Left ventricle myocardium inferior (tissue), 1 donor: Measurements from ENCODE around the gene ARHGAP10. TPM values are rescaled to one million over a fixed set of nuclear protein-coding genes. Genes with fewer than 3 reads are reported as not detected.

ENCODE experiments used
- DNase-seq: peaks from one replicate; pipeline ENCODE4 v3.0.0-alpha.2; 2020
- H3K27ac ChIP-seq: fragments of 200-600 bp; replicated peaks from 2 replicates; pipeline ENCODE4 v1.8.0; 2021
- H3K27me3 ChIP-seq: fragments of 200-600 bp; 2 replicates; pipeline ENCODE4 v1.8.0; 2021; ENCODE audit warnings: low read depth
- H3K36me3 ChIP-seq: fragments of 200-600 bp; 2 replicates; pipeline ENCODE4 v1.8.0; 2021
- H3K4me1 ChIP-seq: fragments of 200-600 bp; 2 replicates; pipeline ENCODE4 v1.8.0; 2021
- H3K4me3 ChIP-seq: fragments of 200-600 bp; 2 replicates; pipeline ENCODE4 v1.8.0; 2021; ENCODE audit warnings: mild to moderate bottlenecking, moderate library complexity
- H3K9me3 ChIP-seq: fragments of 200-600 bp; replicated peaks from 2 replicates; pipeline ENCODE4 v1.8.0; 2021
- intact Hi-C: fragments of 100-400 bp; cut with micrococcal nuclease; formaldehyde crosslinking; loops from one replicate; pipeline ENCODE4 v1.11.0; 2022
- total RNA-seq: library from RNA; stranded (reverse); fragmentation: NEBNext Ultra II Directional; extraction: Animal tissue kit (Norgen Biotek cat#: 25700); gene quantifications from one replicate; pipeline ENCODE4 v1.2.1, GENCODE V29; 2021
- TF ChIP-seq, protein P1 (sequence below): fragments of 200-600 bp; IDR thresholded peaks from 2 replicates; pipeline ENCODE4 v1.8.0; 2021; ENCODE audit warnings: antibody characterized with exemption, mild to moderate bottlenecking, borderline replicate concordance
- donor health status: DM: no; HTN: yes; CAD: no; lungs with severe emphysema.

The ARHGAP10 gene
- total RNA-seq, 1 donor from 2014 or later: 59.7 TPM

DNA sequence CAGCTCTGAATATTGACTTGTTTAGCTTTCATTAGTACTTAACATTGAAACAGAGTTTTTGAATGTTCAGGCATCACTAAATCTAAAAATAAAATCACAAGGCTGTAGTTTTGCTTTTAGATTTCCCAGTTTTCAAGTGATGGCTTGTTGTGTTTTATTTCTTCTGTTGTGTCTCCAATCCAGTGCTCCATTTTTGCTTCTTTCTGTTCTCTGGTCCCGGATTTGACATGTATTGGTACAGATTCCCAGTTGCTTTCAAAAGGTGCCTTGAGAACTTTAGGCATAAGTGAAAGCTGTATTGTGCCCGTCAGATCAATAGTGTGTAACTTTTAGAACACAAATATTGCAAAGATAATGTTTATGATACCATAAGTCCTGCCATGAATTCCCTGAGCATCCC is 53.2 kb downstream of the ARHGAP10 start:
- H3K36me3 ChIP-seq: no peaks in the 10 kb centered on the region
- H3K4me1 ChIP-seq: peaks cover 63% of the 10 kb centered on the region
- DNase-seq: no peak
- H3K27me3 ChIP-seq: no peaks in the 10 kb centered on the region
- no peaks in the 10 kb centered on the region for H3K9me3 ChIP-seq
- TF ChIP-seq, protein P1, sequence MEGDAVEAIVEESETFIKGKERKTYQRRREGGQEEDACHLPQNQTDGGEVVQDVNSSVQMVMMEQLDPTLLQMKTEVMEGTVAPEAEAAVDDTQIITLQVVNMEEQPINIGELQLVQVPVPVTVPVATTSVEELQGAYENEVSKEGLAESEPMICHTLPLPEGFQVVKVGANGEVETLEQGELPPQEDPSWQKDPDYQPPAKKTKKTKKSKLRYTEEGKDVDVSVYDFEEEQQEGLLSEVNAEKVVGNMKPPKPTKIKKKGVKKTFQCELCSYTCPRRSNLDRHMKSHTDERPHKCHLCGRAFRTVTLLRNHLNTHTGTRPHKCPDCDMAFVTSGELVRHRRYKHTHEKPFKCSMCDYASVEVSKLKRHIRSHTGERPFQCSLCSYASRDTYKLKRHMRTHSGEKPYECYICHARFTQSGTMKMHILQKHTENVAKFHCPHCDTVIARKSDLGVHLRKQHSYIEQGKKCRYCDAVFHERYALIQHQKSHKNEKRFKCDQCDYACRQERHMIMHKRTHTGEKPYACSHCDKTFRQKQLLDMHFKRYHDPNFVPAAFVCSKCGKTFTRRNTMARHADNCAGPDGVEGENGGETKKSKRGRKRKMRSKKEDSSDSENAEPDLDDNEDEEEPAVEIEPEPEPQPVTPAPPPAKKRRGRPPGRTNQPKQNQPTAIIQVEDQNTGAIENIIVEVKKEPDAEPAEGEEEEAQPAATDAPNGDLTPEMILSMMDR: no peak
- H3K27ac ChIP-seq: peak overlapping the region; percentile 73
- intact Hi-C loops: no loop called here
- H3K4me3 ChIP-seq: no peak overlapping the region

DNA sequence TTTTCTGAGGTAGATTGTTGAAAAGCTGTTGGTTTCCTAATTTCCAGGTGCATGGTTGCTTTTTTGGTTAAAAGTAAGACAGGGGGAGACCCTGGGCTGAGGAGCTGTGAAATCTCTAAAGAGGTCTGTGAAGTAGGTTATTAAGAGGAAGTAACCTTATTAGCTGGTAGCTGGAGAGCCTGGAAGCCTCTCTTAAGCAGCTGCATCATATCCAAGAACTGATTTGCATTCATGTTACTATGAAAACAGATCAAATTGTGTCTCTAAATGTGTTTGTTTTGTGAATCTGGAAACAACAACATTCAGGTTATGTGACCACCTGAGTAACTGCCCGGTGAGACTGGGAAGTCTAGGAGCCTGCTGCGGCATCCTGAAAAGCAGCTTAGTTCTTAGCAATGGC is 54.1 kb downstream of the ARHGAP10 start:
- Histone ChIP-seq H3K4me1 (peaks cover 68% of the 10 kb centered on the region), H3K36me3 (no peaks in the 10 kb centered on the region), H3K27ac (peak overlapping the region; percentile 73), H3K9me3 (no peaks in the 10 kb centered on the region), H3K27me3 (no peaks in the 10 kb centered on the region), H3K4me3 (no peak overlapping the region)
- no peak for DNase-seq
- intact Hi-C loops: no loop called here
- TF ChIP-seq, protein P1: no peak

DNA sequence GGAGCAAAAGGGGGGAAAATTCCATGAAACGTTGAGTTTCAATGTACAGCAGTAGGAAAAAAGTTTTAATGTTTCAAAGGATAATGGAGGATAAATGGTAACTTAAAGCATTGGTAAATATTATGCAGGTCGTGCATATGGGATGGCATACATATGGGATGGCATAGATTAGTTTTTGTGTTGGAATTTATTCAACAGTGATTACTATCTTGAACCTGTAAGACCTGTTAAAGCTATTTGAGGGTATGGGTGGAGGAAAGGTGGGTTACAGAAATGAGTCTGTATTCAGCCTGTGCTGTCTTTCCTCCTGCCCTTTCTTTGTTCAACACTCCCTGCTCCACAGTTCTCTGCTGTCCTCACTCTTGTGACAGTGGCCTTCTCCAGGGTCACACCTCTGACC is 54.6 kb downstream of the ARHGAP10 start:
- no peak overlapping the region for H3K4me3 ChIP-seq
- H3K36me3 ChIP-seq: no peaks in the 10 kb centered on the region
- H3K4me1 ChIP-seq: peaks cover 68% of the 10 kb centered on the region
- H3K27me3 ChIP-seq: no peaks in the 10 kb centered on the region
- H3K9me3 ChIP-seq: no peaks in the 10 kb centered on the region
- TF ChIP-seq, protein P1: no peak
- intact Hi-C loops: no loop called here
- peak overlapping the region; percentile 73 for H3K27ac ChIP-seq
- DNase-seq: no peak

DNA sequence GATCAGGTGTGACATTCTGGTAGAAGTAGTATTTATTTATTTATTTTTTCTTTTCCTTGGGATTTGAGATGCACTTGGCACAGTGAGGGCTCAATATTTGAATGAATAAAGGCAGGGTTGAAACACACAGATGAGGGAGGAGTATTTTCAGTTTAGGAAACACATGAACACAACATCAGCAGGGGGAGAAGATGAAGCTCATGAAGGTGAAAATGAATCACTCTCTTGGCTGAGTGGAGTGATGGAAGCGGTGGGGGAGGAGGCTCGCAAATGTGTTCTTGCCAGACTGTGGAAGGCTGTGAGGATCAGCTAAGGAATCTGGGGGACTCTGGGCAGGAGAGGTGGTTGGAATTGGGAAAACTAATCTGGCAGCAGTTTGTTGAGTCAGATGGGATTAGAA is 55.3 kb downstream of the ARHGAP10 start:
- Histone ChIP-seq H3K27me3 (no peaks in the 10 kb centered on the region), H3K36me3 (no peaks in the 10 kb centered on the region), H3K9me3 (no peaks in the 10 kb centered on the region), H3K27ac (peak overlapping the region; percentile 73), H3K4me1 (peaks cover 70% of the 10 kb centered on the region), H3K4me3 (no peak overlapping the region)
- intact Hi-C loops: no loop called here
- TF ChIP-seq, protein P1: no peak
- no peak for DNase-seq

DNA sequence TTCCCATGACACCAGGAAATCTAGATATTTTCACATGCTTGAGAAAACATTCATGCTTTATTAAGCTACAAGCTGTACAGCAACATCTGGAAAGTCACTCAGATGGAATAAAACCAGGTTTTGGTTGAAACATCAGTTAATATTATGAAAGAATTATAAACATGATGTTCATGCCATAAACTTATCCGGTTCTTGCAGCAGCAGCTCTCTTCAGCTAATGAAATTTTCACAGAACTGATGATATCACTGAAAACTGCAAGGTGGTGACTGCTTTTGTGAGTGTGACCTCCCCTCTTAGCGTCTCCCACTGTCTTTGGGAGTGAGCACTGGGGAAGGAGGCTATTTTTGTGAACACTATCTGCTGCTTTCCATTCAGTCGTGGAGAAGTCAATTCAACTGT is 56.9 kb downstream of the ARHGAP10 start:
- no peak for DNase-seq
- TF ChIP-seq, protein P1: no peak
- Histone ChIP-seq H3K4me1 (peaks cover 82% of the 10 kb centered on the region), H3K36me3 (no peaks in the 10 kb centered on the region), H3K27ac (peak overlapping the region; percentile 73), H3K9me3 (no peaks in the 10 kb centered on the region), H3K4me3 (no peak overlapping the region), H3K27me3 (no peaks in the 10 kb centered on the region)
- intact Hi-C loops: no loop called here

DNA sequence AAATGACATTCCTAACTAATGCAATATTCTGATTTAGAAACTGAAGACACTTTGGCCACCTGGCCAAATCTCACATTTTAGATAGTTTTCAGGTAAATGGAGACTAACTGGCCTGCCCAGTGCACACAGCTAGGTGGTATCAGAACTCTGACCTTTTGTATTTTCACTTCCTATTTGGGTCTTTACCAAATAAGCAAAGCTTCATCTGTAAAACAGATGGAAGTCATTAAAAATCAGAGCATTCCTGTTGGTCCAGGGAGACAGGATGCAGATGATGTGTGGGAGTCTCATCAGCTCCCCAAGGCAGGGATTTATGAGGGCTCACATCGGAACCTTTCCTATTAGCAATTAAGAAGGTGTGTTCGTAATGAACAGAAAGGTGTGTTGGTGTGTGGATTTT is 57.7 kb downstream of the ARHGAP10 start:
- H3K36me3 ChIP-seq: no peaks in the 10 kb centered on the region
- no peak for DNase-seq
- peak overlapping the region; percentile 73 for H3K27ac ChIP-seq
- no peak overlapping the region for H3K4me3 ChIP-seq
- intact Hi-C loops: no loop called here
- peaks cover 88% of the 10 kb centered on the region for H3K4me1 ChIP-seq
- TF ChIP-seq, protein P1: no peak
- no peaks in the 10 kb centered on the region for H3K27me3 ChIP-seq
- H3K9me3 ChIP-seq: no peaks in the 10 kb centered on the region
